IPS DF 19.7 (cell line): ENCODE measurements around the gene CASP10.
"Not testable (repeated sequence)": the region's sequence is repeated elsewhere in the genome, so short reads cannot be mapped to it uniquely, and the experiment has no call there.

Experiments used
- DNase-seq: peaks from one replicate; pipeline ENCODE4 v3.0.0-alpha.2; 2013; ENCODE audit warnings: low read depth, low spot score

Gene CASP10

GRCh38 chr2:201182650-201183364 lies at the start of gene CASP10:
TSS of gene CASP10 (plus strand) at chr2:201183141. CDS start at chr2:201185778, 2,637 bp downstream.
- DNase-seq: no peak

- no peak for DNase-seq
These were observed 47.6 kb upstream of the CASP10 start for GRCh38 chr2:201135386-201135785.

GRCh38 chr2:201136889-201137321 lies 46.0 kb upstream of the CASP10 start:
- DNase-seq: no peak

DNA sequence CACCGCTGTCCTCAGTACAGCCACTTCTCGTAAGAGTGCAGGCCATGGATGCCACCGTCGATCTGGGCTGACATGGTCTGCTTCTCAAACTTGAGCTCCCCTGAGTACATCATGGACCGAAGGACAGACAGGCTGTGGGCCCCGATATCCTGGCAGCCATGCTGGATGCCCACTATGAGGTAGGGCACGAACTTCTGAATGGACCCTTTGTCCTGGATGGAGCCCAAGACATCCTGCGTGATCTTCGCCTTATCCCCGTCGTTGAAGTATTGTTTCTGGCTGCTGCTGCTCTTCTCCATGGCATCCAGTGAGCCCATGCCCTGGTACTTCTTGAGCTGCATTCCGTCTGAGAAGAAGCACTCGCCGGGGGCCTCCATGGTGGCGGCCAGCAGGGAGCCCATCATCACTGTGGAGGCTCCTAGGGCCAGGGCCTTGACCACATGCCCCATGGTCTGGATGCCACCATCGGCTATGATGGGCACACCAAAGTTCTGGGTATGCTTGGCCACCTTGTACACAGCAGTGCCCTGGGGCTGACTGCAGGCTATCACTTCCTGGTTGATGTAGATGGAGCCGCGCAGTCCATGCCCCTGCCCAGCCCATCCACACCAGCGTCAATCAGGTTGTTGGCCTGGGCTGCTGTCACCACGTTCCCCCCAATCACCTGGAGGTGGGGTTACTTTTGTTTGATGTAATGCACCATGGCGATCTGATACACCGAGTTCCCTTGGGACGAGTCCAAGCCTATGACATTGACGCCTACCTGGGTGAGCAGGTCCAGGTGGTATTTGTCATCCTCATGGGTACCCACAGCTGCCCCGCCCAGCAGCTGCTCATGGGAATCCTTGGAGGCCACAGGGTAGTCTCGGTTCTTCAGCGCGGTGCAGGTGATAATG lies 45.2 kb upstream of the CASP10 start:
- no peak for DNase-seq

DNA sequence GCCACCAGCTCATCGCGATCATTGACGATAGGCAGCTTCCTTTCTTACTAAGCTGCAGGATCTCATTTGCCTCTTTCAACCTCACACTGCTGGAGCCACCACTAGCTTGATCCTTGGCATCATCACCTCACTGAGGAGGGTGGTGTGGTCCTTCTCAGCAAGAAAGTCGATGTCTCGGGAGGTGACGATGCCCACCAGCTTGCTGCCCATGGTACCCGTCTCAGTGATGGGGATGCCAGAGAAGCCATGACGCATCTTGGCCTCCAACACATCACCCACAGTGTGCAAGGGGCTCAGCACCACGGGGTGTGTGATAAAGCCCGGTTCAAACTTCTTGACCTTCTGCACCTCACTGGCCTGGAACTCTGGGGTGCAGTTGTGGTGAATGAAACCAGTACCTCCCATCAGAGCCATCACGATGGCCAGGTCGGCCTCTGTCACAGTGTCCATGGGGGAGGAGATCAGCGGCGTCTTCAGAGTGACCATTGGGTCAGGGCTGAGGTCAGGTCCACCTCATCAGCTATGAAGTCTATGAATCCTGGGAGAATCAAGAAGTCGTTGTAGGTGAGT lies 44.5 kb upstream of the CASP10 start:
- DNase-seq: no peak

DNA sequence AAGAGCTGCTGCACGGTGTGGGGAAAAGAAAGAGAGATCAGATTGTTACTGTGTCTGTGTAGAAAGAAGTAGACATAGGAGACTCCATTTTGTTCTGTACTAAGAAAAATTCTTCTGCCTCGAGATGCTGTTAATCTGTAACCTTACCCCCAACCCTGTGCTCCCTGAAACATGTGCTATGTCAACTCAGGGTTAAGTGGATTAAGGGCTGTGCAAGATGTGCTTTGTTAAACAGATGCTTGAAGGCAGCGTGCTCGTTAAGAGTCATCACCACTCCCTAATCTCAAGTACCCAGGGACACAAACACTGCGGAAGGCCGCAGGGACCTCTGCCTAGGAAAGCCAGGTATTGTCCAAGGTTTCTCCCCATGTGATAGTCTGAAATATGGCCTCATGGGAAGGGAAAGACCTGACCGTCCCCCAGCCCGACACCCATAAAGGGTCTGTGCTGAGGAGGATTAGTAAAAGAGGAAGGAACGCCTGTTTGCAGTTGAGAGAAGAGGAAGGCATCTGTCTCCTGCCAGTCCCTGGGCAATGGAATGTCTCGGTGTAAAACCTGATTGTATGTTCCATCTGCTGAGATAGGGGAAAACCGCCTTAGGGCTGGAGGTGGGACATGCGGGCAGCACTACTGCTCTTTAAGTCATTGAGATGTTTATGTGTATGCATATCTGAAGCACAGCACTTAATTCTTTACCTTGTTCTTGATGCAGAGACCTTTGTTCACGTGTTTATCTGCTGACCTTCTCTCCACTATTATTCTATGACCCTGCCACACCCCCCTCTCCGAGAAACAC lies 43.8 kb upstream of the CASP10 start:
- DNase-seq: not testable (repeated sequence)

GRCh38 chr2:201139836-201140604 lies 42.9 kb upstream of the CASP10 start:
- no peak for DNase-seq

- no peak for DNase-seq
These were observed 38.6 kb upstream of the CASP10 start for GRCh38 chr2:201144101-201145051.

DNA sequence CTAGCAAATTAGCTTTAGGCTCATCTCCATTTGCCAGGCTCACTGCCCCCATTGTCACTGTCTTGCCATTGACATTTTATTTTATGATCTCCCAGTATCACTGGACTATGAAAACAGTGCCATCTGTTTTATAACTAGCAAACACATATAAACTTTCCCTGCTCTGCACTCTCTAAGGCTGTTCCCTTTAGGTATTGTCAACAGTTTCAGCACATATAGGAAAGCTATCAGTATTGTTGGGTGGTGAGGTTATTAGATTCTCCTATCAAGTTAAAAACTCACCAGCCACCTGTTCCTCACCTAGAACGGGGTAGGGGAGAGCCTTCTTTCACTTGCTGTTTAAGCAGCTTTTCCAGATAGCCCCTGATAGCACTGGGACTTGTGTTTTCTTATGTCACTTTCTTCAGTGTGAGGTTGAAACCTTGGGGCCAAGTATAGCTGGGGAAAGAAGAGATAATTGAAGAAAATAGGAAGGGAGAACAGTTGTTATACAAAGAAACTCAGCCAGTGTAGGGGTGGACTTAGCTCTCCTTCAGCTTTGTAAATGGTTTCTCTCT lies 34.4 kb upstream of the CASP10 start:
- no peak for DNase-seq

GRCh38 chr2:201149064-201149820 lies 33.7 kb upstream of the CASP10 start:
- no peak for DNase-seq

DNA sequence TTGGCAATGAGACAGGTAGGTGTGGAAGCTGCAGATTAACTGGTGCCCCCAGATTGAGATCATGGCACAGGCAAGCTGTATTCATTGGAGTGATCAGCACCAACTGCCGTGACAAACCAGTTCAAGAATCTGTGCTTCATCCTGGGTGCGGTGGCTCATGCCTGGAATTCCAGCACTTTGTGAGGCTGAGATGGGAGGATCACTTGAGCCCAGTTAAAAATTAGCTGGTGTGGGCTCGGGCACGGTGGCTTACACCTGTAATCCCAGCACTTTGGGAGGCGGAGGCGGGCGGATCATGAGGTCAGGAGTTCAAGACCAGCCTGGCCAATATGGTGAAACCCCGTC lies 33.1 kb upstream of the CASP10 start:
- DNase-seq: not testable (repeated sequence)

DNA sequence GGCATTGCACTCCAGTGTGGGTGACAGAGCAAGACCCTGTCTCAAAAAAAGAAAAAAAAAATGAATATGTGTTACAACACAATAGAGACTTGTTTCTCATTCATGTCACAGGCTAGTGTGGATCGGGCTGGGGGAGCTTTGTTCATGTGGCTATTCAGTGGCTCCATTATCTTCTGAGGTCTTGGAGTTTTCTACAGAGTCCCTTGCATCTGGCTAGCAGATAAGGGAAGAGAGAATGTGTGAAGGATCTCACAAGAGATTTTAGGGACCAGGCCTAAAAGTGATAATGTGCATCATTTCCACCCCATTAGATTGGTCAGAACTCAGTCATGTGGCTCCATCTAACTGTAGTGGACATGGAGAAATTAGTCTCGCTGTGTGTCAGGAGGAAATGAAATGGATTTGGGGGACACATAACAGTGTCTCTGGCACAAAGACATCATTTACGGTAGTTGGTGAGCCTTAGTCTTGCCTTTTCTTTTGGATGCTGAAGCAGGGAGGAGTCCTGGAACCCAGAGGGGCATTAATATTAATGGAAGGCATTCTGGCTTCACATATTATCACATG lies 32.4 kb upstream of the CASP10 start:
- no peak for DNase-seq

DNA sequence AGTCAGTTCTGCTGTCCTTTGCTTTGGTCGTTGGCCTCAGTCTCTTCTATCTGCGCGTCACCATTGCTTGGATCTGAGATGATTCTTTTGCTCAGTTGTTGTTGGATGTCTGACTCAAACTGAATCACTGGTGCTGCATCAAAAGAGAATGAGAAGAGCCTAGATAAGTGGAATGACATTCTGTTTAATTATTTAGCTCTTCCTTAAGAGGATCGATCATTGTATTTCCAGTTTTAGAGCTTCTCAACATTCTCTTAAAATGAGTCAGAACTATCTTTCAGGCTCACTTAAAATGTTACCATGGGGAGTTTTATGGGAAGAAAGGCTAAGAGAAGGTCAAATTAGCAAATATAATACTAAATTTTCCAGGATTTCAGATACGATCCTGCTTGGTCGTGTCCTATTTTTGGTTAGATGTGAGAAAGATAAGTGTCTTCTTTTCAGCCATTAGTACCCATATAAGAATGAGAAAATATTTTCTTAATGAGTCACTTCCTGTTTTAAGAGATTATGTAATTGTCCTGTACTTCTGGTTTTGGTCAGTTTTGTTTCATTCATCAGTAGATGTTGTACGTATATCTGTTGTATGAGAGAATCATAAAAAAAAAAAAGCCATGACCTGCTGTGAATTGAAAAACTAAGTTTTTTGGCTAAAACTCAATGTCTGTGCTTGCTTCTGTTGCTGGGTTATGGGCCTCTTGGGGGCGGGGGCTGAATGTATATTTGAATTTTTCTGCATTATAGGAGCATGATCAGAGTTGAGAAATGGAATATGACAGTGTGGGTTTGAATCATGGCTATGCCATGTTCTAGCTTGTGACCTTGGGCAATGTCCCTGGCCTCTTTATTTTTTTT lies 31.6 kb upstream of the CASP10 start:
- no peak for DNase-seq

DNA sequence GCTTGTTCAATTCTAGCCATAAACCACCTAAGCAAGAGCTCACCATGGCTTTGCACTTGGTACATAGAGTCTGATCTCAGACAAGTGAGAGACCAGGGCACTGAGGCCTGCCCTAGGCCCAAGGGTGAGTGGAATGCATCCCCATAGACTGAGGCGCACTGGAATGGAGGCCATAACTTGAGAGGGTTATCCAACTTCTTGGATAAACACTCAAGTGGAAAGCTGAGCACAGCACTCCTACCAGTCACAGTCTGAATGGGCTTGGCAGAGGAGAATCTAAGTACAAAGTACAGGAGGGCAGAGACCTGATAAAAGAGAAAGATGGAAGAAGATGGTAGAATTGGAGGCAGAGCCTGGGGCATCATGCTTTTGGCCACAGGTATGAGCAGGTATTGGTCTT lies 30.4 kb upstream of the CASP10 start:
- no peak for DNase-seq

- DNase-seq: no peak
These were observed 29.7 kb upstream of the CASP10 start for GRCh38 chr2:201152999-201153815.

GRCh38 chr2:201154615-201155399 lies 28.1 kb upstream of the CASP10 start:
- DNase-seq: no peak
